ENCODE measurements around the gene ITGA5. TPM values are rescaled to one million over a fixed set of nuclear protein-coding genes. Genes with fewer than 3 reads are reported as not detected.

The ITGA5 gene
- total RNA-seq, 1 experiment from 2014 or later = 8.0 TPM

DNA sequence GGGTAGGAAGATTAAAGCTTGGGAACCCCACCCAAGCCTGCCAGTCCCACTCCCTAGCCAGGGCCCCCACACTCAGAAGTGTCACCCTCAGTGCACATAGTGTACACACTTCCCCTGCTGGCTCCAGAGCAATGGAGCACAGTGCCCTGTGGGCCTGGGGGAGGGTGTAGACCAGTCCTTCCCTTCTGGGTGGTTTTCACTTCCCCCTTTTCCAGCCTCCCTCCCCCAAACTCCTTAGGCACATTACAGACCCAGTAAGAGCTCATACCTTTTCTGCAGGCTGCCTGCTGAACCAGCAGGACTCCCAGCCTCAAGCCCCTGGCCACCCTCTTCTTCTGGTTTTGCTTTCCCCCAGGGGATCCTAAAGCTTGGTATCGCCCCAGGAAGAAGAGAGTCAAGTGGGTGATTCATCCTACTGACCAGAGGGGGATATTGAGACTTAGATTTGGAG, 34.5 kb downstream of the ITGA5 start, which contains the start of gene ZNF385A:
TSS of gene ZNF385A (minus strand) at position 143 of the 451 bp plus-strand sequence. CDS start 219 bp downstream, outside the sequence.
- H3K9me3 Mint-ChIP-seq (ENCODE audit: low read depth, unreplicated experiment) = no peaks in the 10 kb centered on the region
- BruUV-seq (replicated peaks) = no TSS peak
- TF ChIP-seq, protein P1, sequence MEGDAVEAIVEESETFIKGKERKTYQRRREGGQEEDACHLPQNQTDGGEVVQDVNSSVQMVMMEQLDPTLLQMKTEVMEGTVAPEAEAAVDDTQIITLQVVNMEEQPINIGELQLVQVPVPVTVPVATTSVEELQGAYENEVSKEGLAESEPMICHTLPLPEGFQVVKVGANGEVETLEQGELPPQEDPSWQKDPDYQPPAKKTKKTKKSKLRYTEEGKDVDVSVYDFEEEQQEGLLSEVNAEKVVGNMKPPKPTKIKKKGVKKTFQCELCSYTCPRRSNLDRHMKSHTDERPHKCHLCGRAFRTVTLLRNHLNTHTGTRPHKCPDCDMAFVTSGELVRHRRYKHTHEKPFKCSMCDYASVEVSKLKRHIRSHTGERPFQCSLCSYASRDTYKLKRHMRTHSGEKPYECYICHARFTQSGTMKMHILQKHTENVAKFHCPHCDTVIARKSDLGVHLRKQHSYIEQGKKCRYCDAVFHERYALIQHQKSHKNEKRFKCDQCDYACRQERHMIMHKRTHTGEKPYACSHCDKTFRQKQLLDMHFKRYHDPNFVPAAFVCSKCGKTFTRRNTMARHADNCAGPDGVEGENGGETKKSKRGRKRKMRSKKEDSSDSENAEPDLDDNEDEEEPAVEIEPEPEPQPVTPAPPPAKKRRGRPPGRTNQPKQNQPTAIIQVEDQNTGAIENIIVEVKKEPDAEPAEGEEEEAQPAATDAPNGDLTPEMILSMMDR (IDR thresholded peaks at IDR 0.05; ENCODE audit: unreplicated experiment) = no peak
- peaks cover 30% of the 10 kb centered on the region for H3K4me1 Mint-ChIP-seq (ENCODE audit: low read depth, unreplicated experiment)
- H3K27me3 Mint-ChIP-seq (ENCODE audit: unreplicated experiment) = no peaks in the 10 kb centered on the region
- CTCF ChIA-PET = no interaction called here
- no peak within 1 kb of the TSS for H3K27ac Mint-ChIP-seq (ENCODE audit: unreplicated experiment)
- no peak for DNase-seq
- intact Hi-C loops (cut with micrococcal nuclease; ENCODE audit: unreplicated experiment) = no loop called here
- H3K36me3 Mint-ChIP-seq (ENCODE audit: insufficient read depth, unreplicated experiment) = peaks cover 1% of the 10 kb centered on the region
- no peak within 1 kb of the TSS for H3K4me3 Mint-ChIP-seq (ENCODE audit: low read depth, unreplicated experiment)

DNA sequence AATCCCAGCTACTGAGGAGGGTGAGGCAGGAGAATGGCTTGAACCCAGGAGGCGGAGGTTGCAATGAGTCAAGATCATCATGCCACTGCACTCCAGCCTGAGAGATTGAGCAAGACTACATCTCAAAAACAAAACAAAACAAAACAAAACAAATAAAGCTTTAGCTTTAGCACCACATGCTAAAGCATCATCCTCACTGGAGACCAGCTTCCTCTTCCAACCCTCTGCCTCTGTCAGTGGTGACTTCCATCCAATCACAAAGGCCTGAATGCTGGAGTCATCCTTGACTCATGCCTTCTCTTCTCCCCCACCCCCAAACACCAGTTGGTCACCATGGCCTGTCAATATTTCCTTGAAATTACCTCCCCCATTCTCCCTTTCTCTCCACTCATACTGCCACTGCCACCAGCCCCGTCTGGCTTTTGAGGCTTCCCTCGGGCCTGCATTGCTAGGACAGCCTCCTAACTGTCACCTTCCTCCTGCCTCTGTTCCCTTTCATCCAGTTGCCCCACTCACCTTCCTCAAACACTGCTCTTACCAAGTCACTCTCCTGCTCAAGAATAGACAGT, 35.9 kb downstream of the ITGA5 start:
- no peaks in the 10 kb centered on the region for H3K9me3 Mint-ChIP-seq (ENCODE audit: low read depth, unreplicated experiment)
- peaks cover 34% of the 10 kb centered on the region for H3K4me1 Mint-ChIP-seq (ENCODE audit: low read depth, unreplicated experiment)
- no peak overlapping the region for H3K27ac Mint-ChIP-seq (ENCODE audit: unreplicated experiment)
- TF ChIP-seq, protein P1 (IDR thresholded peaks at IDR 0.05; ENCODE audit: unreplicated experiment) = no peak
- CTCF ChIA-PET = interaction anchor here (0.7 to 1.0 kb wide), 2 partner anchors 9 to 121 kb away, joined by 3 read pairs; no protein-coding TSS in a partner anchor
- intact Hi-C loops (cut with micrococcal nuclease; ENCODE audit: unreplicated experiment) = no loop called here
- no peak overlapping the region for H3K4me3 Mint-ChIP-seq (ENCODE audit: low read depth, unreplicated experiment)
- DNase-seq = no peak
- H3K27me3 Mint-ChIP-seq (ENCODE audit: unreplicated experiment) = no peaks in the 10 kb centered on the region
- BruUV-seq (replicated peaks) = no TSS peak
- peaks cover 11% of the 10 kb centered on the region for H3K36me3 Mint-ChIP-seq (ENCODE audit: insufficient read depth, unreplicated experiment)

DNA sequence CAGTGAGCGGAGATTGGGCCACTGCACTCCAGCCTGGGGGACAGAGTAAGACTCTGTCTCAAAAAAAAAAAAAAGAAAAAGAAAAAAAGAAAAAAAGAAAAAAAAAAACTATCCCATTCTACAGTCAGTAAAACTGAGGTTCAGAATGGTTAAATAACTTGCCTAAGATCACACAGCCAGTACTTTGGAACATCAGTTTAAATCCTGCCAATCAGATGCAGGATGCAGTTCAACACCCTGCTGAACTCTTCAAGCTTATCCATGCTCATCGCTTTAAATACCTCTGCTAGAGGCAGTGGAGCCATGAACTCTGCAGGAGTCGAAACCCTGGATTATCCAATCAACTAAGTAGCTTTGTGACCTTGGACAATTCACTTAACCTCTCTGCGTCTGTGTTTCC, 37.9 kb downstream of the ITGA5 start:
- TF ChIP-seq, protein P1 (IDR thresholded peaks at IDR 0.05; ENCODE audit: unreplicated experiment) = no peak
- H3K27ac Mint-ChIP-seq (ENCODE audit: unreplicated experiment) = peak overlapping the region; percentile 1
- H3K4me3 Mint-ChIP-seq (ENCODE audit: low read depth, unreplicated experiment) = no peak overlapping the region
- no peaks in the 10 kb centered on the region for H3K9me3 Mint-ChIP-seq (ENCODE audit: low read depth, unreplicated experiment)
- peaks cover 21% of the 10 kb centered on the region for H3K4me1 Mint-ChIP-seq (ENCODE audit: low read depth, unreplicated experiment)
- H3K36me3 Mint-ChIP-seq (ENCODE audit: insufficient read depth, unreplicated experiment) = peaks cover 11% of the 10 kb centered on the region
- BruUV-seq (replicated peaks) = no TSS peak
- DNase-seq = no peak
- CTCF ChIA-PET = interaction anchor here (0.8 to 3.6 kb wide), 3 partner anchors 13 to 22 kb away, joined by 3 to 14 read pairs (median 14); no protein-coding TSS in a partner anchor
- intact Hi-C loops (cut with micrococcal nuclease; ENCODE audit: unreplicated experiment) = no loop called here
- no peaks in the 10 kb centered on the region for H3K27me3 Mint-ChIP-seq (ENCODE audit: unreplicated experiment)

DNA sequence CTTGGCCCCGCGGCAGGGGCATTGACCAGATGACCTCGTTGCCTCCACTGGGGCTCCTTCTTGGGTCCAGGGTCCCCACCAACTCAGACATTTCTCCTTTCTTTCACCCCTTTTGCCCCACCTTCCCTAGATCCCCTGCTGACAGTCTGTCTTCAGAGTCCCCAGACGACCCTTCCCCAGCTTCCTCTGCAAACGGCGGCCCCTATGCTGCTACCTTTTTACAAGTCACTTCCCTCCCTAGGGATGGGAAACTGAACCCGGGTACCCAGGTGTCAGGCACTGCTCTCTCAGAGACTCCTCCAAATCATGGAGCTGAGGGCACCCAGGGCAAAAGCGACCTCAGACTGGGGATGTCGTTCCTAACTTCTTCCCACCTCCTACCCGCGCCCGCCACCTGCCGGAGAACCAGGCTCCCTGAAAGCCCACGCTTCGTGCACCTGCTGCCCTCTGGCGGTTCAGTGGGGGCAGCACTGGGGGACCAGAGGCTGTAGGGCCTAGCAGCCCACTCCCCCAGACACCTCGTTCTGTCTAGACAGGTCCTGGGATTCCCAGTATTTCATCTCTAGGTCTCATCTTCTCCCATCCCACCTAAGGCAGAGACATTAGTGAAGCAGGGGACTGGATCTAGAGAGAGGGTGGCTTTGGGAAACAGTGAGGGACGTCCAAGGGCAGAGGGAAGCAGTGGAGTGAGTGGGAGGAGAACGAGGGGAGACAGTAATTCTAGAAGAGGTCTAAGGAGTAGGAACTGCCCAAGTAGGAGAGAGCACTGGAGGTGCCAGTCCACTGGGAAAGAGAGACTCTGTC, 39.5 kb downstream of the ITGA5 start:
- TF ChIP-seq, protein P1 (IDR thresholded peaks at IDR 0.05; ENCODE audit: unreplicated experiment) = peak; percentile 100
- H3K9me3 Mint-ChIP-seq (ENCODE audit: low read depth, unreplicated experiment) = no peaks in the 10 kb centered on the region
- H3K4me1 Mint-ChIP-seq (ENCODE audit: low read depth, unreplicated experiment) = peaks cover 25% of the 10 kb centered on the region
- CTCF ChIA-PET = interaction anchor here (0.6 to 3.6 kb wide), 13 partner anchors 8 to 384 kb away, joined by 3 to 34 read pairs (median 6); partner anchors contain the start of genes CBX5 and HNRNPA1
- no peaks in the 10 kb centered on the region for H3K27me3 Mint-ChIP-seq (ENCODE audit: unreplicated experiment)
- peak overlapping the region; percentile 73 for H3K4me3 Mint-ChIP-seq (ENCODE audit: low read depth, unreplicated experiment)
- no TSS peak for BruUV-seq (replicated peaks)
- no peak overlapping the region for H3K27ac Mint-ChIP-seq (ENCODE audit: unreplicated experiment)
- intact Hi-C loops (cut with micrococcal nuclease; ENCODE audit: unreplicated experiment) = loop anchor here (1.0 kb wide), 1 partner anchor 9 kb away; no protein-coding TSS in a partner anchor
- peaks cover 11% of the 10 kb centered on the region for H3K36me3 Mint-ChIP-seq (ENCODE audit: insufficient read depth, unreplicated experiment)
- DNase-seq = peak; percentile 98
